Forelimb muscle (tissue), 1 donor: ENCODE results near the gene BTBD10. TPM values are rescaled to one million over a fixed set of nuclear protein-coding genes. Genes with fewer than 3 reads are reported as not detected.
A peak's percentile ranks its signal among the peaks of the same experiment; 100 is the strongest.
"Not testable (repeated sequence)": the region's sequence is repeated elsewhere in the genome, so short reads cannot be mapped to it uniquely, and the experiment has no call there.

ENCODE experiments used
- DNase-seq: peaks from one replicate; pipeline ENCODE4 v3.0.0-alpha.2; 2013; ENCODE audit warnings: low read depth
- polyA plus RNA-seq: library from polyadenylated mRNA; unstranded; fragments of 120-200 nt; gene quantifications from one replicate; pipeline ENCODE4 v1.2.1, GENCODE V29; 2013; ENCODE audit not compliant: insufficient read length

BTBD10 gene
- polyA plus RNA-seq, 1 donor: 23.0 TPM

- DNase-seq: no peak
Measured at GRCh38 chr11:13440100-13440855, 22.7 kb downstream of the BTBD10 start.

- no peak for DNase-seq
Measured at GRCh38 chr11:13438291-13438690, 24.7 kb downstream of the BTBD10 start.

- not testable (repeated sequence) for DNase-seq
Measured at GRCh38 chr11:13436836-13437235, 26.2 kb downstream of the BTBD10 start.

- no peak for DNase-seq
Measured at GRCh38 chr11:13434247-13435205, 28.5 kb downstream of the BTBD10 start.

- DNase-seq: no peak
Measured at GRCh38 chr11:13433437-13433836, 29.6 kb downstream of the BTBD10 start.

GRCh38 chr11:13429836-13430235 lies 33.2 kb downstream of the BTBD10 start:
- no peak for DNase-seq

- no peak for DNase-seq
Measured at GRCh38 chr11:13429288-13429687, 33.7 kb downstream of the BTBD10 start.

GRCh38 chr11:13427440-13427839 lies 35.6 kb downstream of the BTBD10 start:
- no peak for DNase-seq

GRCh38 chr11:13423372-13423771 lies 39.6 kb downstream of the BTBD10 start:
- DNase-seq: no peak

- DNase-seq: no peak
Measured at GRCh38 chr11:13421561-13421960, 41.5 kb downstream of the BTBD10 start.

- DNase-seq: no peak
Measured at GRCh38 chr11:13415201-13415600, 47.8 kb downstream of the BTBD10 start.

- no peak for DNase-seq
Measured at GRCh38 chr11:13405220-13405619, 57.8 kb downstream of the BTBD10 start.

- DNase-seq: not testable (repeated sequence)
Measured at GRCh38 chr11:13398335-13398734, 64.7 kb downstream of the BTBD10 start.

GRCh38 chr11:13391217-13391616 lies 71.8 kb downstream of the BTBD10 start:
- DNase-seq: no peak

GRCh38 chr11:13388741-13389140 lies 74.3 kb downstream of the BTBD10 start:
- no peak for DNase-seq

- DNase-seq: no peak
Measured at GRCh38 chr11:13386567-13386966, 76.5 kb downstream of the BTBD10 start.

GRCh38 chr11:13384908-13385640 lies 77.9 kb downstream of the BTBD10 start:
- DNase-seq: peak; percentile 16

GRCh38 chr11:13382751-13383150 lies 80.3 kb downstream of the BTBD10 start:
- no peak for DNase-seq

- DNase-seq: no peak
Measured at GRCh38 chr11:13380731-13381130, 82.3 kb downstream of the BTBD10 start.

GRCh38 chr11:13378316-13378715 lies 84.7 kb downstream of the BTBD10 start:
- no peak for DNase-seq

GRCh38 chr11:13376838-13377237 lies 86.2 kb downstream of the BTBD10 start:
- DNase-seq: no peak

GRCh38 chr11:13376402-13376801 lies 86.6 kb downstream of the BTBD10 start:
- no peak for DNase-seq
